HG03175 (cell line): ENCODE data around the gene RGS3.
A peak's percentile ranks its signal among the peaks of the same experiment; 100 is the strongest.

Source experiments
- ATAC-seq: cut with Tn5 transposase; IDR thresholded peaks from one replicate; pipeline ENCODE4 v1.9.1; 2021; ENCODE audit warnings: mild to moderate bottlenecking, moderate library complexity; ENCODE audit not compliant: unreplicated experiment

RGS3 gene

GRCh38 chr9:113568571-113569321 lies 105.2 kb downstream of the RGS3 start:
- no peak for ATAC-seq

- ATAC-seq: no peak
Observed at GRCh38 chr9:113569472-113570060, 106.0 kb downstream of the RGS3 start.

GRCh38 chr9:113570106-113570505 lies 106.6 kb downstream of the RGS3 start:
- no peak for ATAC-seq

- no peak for ATAC-seq
Observed at GRCh38 chr9:113570749-113571711, 107.5 kb downstream of the RGS3 start.

GRCh38 chr9:113572076-113572861 lies 108.7 kb downstream of the RGS3 start:
- no peak for ATAC-seq

GRCh38 chr9:113573046-113573958 lies 109.8 kb downstream of the RGS3 start:
- ATAC-seq: no peak

- no peak for ATAC-seq
Observed at GRCh38 chr9:113573959-113574352, 110.4 kb downstream of the RGS3 start.

- no peak for ATAC-seq
Observed at GRCh38 chr9:113574441-113575262, 111.1 kb downstream of the RGS3 start.

GRCh38 chr9:113577525-113578261 lies 114.2 kb downstream of the RGS3 start:
- ATAC-seq: no peak

GRCh38 chr9:113578279-113578865 lies 114.8 kb downstream of the RGS3 start:
- ATAC-seq: no peak

GRCh38 chr9:113578882-113579282 lies 115.4 kb downstream of the RGS3 start:
- peak; percentile 62 for ATAC-seq

- ATAC-seq: peak; percentile 29
Observed at GRCh38 chr9:113579283-113580040, 115.9 kb downstream of the RGS3 start.

GRCh38 chr9:113580041-113580953 lies 116.8 kb downstream of the RGS3 start:
- no peak for ATAC-seq

- ATAC-seq: no peak
Observed at GRCh38 chr9:113580954-113581311, 117.4 kb downstream of the RGS3 start.

- peak; percentile 81 for ATAC-seq
Observed at GRCh38 chr9:113581865-113582697, 118.6 kb downstream of the RGS3 start.
